Lower leg skin (tissue), 3 donors: ENCODE measurements around the gene METTL1.

Experiments used
- CTCF ChIP-seq, 3 donors: fragments of 450-650 bp; IDR thresholded peaks; one replicate each; pipeline ENCODE4 v1.5.1; 2016; ENCODE audit warnings: antibody characterized with exemption in 3 of 3, mild to moderate bottlenecking in 3 of 3, moderate library complexity in 2 of 3
- POLR2A ChIP-seq, 2 donors: fragments of 450-650 bp; IDR thresholded peaks; one replicate each; pipeline ENCODE4 v1.6.1; 2016 to 2017; ENCODE audit warnings: antibody characterized with exemption in 2 of 2, mild to moderate bottlenecking in 1 of 2, moderate library complexity in 1 of 2

GRCh38 chr12:57746025-57746424 is 25.9 kb downstream of the METTL1 start:
- TF ChIP-seq CTCF (IDR thresholded peaks at IDR 0.05) (no peak), POLR2A (IDR thresholded peaks at IDR 0.05) (no peak)
